Epidermal melanocyte (primary cell): ENCODE results near the gene SPTBN5.

ENCODE experiments used
- DNase-seq: peaks from one replicate; pipeline ENCODE4 v3.0.0; 2011; ENCODE audit warnings: low spot score; ENCODE audit not compliant: insufficient read length

SPTBN5 gene

DNA sequence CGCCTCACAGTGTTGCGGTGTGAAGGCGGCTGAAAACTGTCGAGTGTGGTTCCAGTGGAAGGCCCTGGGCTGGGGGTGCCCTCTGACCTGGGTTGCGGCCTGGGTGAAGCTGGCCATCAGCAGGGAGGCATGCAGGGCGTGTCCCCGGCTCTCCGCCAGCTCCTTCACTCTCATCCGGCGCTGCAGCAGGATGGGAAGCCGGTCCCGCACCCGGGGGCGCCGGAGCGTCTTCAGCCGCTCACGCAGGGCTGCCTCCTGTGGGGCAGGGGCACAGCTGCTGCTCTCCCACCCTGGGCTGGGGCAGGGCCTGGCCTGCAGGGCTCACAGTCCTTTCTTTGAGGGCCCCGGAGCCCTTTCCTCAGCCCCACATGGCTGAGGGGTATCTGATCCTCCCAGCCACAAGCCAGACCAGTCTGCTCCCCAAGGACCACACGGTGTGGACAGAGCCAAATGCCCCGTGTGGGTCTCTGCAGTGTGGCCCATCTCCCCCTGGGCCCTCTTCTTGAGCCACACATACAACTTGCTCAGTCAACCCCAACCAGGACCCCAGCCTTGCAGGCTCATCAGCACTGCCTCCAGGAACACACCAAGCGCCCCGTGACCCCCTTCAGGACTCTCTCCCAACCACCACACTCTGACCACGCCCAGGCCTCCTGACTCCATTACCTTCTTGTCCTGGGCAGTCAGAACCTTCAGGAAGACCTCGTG, 26.8 kb downstream of the SPTBN5 start:
- no peak for DNase-seq

DNA sequence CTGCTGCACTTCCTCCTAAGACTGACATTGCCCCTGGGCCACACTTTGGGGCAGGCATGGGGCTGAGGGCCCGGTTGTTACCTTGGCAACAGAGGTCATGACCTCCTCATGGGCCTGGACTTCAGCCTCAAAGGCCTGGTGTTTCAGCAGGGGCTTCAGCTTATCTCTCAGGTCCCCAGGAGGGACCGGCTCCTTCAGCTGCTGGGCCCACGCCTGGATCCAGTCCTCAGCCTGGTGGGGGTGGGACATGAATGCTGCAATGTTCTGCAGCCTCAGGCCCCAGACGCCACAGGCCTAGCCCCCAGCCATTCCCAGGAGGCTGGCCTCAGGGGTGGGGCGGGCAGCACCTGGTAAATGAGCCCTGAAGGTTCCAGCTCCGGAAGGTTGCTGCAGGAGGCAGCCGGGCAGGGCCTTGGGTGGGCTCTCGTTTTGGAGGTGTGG, 27.6 kb downstream of the SPTBN5 start:
- no peak for DNase-seq

DNA sequence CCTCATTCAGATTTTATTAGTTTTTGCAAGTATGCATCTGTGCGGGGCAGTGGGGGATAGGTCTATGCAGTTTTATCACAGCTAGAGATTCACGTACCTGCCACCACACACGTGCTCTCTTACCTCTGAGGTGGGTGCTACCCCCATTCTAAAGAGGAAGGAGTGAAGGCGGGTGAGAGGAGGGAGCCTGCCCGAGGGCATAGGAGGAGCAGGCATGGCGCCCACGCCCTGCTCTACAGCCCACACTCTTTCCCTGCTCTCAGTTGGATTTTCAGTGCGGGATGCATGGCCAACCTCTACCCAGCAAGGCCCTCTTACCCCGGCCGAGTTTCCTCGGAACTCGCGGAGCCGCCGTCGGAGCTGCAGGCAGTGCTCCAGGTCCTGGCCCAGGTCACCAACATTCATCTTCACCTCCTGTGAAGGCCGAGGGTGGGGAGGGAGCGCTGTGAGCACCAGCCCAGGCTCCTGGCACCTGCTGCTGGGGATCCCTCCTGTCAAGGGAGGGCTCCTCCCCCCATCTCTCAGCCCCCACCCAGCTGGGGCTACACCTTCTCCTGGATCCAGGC, 28.3 kb downstream of the SPTBN5 start:
- DNase-seq: no peak

DNA sequence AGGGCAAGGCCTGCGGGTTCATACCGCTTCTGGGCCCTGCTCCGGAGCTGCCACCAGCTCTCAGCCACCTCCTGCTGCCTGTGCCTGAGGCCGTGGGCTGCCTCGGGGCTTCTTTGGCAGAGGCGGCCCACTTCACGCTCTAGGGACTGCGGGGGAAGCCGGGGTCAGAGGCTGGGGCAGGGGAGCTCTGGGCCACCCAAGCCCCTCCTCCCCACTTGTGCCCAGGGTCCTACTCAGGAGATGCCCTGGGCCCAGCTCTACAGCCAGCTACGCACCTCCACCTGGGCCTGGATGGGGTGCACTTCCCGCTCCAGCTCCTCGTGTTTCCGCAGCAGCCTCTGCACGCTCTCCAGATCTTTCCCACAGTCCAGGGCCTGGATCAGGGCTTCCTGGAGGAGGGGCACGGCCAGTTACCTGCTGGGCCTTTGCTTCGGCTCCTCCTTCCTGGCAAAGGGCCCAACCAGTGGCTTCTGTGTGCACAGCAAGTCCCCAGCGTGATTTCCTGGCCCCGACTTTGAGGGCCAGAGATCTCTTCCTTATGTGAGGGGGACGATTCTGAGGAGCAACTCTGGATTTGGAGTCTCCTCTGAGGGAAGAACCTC, 31.2 kb downstream of the SPTBN5 start:
- DNase-seq: no peak

DNA sequence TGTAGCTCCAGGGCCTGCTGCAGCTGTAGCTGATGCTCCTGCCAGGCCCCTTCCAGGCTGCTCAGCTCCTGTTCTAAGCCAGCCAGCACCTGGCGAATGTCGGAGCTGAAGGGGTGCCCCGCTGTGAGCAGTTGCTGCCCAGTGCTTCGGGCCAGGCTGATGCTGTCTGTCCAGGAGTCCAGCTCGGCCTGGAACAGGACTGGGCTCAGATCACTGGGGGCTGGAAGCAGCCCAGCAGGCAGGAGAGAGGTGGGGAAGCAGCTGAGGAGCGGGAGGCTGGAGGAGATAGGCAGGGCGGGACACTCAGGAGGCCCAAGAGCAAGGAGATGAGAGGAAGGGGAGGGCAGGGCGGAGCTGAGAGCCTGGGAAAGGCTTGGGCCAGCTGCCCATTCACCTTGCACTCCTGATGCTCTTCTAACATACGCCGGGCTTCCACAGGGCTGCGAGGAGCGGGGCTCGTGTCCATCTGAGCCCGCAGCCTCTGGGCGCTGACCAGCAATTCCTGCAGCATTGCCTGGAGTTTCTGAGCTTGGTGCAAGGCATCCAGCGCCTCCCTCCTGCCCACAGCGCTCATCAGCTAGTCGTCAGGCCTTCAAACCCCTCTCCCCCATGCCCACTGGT, 32.0 kb downstream of the SPTBN5 start:
- DNase-seq: no peak

DNA sequence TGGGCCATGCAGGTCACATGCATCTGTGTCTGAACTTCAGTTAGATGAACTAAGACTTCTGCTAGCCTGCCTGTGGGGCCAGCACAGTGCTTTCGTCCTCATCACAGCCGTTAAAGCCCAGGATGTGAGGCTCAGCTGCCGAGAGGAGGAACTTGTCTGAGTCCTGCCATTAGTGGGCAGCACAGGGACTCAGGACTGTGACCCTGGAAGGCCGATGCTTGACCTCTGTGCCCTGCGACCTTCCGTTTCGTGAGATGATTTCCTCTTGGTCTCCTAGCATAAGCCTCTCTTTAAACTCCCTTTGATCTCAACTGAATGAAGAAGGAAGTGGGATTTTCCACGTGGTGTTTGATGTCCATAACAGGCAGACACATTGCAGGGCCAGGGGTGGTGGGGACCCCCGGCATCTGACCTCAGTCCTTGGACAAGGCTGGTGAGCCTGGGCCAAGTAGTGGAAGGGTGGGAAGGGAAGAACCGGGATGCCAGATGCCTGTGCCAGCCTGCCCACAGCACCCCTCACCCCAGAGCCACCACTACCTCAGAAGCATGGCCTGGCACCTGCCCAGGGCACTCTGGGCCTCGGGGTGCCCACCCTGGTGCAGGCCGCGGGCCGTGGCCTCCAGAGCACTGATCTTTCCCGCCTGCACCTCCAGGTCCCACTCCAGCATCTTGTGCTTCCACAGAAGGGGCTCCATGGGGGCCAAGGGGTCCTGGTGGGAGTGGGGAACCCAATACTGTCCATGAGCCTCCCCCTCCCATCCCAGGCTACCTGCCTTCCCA, 33.6 kb downstream of the SPTBN5 start:
- DNase-seq: no peak

DNA sequence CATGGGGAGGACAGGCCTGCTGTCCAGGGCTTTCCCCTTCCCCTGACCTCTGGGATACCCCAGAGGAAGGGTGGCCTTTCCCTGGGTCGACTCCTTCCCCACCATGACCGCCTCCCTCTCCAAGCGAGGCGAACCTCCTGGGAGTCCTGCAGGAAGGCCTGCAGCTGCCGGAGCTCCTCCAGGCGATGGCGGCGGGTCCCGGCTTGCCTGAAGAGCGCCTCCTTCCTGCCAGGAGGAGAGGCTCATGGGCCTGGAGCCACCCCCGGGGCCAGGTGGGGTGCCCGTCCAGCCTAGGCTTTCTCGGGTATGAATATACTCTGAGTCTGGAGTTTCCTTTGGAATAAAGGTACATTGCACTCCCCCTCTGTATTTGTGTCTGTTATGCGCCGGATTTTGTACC, 35.1 kb downstream of the SPTBN5 start:
- DNase-seq: no peak

DNA sequence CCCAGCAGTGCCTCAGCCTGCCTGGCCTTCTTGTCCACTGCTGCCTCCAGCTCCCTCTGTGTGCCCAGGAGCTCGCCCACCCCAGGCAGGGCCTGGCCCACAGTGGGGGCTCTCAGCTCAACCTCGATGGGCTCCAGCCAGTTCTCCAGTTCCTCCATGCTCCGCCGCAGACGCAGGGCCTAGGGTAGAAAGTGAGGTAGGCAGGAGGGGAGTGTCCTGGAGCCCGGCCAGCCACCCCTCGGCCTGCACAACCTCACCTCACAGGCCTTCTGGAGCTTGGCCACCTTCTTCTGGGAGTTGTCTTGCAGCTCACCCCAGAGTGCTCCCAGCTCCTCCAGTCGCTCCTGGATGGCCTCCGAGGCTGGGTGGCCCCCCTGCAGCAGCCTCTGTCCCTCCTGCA, 36.5 kb downstream of the SPTBN5 start:
- DNase-seq: no peak

DNA sequence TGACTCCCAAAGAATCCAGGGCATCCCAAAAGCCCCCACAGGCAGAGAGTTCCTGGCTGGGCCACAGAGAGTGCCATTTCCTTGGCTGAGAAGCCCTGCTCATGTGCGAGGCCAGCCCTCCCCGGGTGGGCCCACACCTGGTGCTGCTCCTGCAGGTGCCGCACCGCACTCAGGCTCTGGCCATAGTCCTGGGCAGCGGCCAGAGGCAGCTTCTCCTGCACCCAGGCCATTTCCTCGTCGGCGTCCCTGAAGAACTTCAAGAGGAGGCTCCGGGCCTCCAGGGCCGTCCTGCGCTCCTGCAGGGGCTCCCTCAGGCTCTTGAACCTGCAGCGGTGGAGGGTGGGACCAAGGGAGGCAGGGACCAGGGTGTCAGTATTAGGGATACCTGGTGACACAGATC, 37.1 kb downstream of the SPTBN5 start:
- DNase-seq: no peak

DNA sequence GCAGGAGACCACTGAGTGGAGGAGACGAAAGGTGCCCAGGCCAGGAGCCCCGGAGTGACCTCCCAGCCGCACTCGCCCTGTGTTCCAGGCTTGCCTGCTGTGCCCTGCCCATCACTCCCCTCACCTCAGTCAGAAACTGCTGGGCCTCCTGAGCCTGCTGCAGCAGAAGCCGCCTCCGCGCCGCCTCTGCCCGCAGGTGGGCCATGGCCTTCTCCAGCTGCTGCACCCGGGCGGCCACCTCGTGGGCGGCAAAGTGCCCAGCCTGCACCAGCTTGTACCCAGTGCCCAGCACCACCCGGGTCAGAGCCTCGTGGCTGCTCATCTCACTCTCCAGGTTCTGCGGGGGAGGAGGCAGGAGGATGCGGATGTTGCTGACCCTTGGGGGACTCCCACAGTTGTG, 37.6 kb downstream of the SPTBN5 start:
- no peak for DNase-seq

DNA sequence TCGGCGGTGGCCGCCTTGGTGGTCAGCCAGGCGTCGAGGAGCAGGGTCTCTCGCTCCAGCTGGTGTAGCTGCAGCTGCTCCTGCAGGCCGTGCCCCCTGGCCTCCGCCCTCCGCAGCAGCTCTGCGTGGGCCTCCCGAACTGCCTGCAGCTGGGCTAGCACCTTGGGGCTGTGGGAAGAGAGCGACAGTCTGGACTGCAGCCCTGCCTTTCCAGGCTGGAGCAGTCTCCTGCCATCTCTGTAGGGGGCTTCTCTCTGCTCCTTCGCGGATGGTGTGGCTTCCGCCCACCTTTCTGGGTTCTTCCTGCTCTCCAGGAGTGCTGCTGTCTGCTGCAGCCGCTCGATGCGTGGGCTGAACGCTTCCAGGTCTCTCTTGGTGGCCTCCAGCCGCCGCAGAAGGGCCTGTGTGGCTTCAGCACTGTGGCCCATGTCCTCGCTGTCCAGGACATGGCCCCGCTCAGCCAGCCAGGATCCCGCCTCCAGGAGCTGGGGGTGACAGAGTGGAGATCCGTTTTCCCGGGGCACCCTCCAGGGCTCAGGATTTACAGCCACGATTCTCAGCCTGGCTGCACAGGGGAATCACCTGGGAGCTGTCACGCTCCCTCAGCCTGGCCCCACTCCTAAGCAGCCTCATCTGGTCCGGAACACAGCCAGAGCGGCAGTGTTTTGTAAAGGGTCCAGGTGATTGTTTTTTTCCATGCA, 38.4 kb downstream of the SPTBN5 start:
- DNase-seq: no peak

DNA sequence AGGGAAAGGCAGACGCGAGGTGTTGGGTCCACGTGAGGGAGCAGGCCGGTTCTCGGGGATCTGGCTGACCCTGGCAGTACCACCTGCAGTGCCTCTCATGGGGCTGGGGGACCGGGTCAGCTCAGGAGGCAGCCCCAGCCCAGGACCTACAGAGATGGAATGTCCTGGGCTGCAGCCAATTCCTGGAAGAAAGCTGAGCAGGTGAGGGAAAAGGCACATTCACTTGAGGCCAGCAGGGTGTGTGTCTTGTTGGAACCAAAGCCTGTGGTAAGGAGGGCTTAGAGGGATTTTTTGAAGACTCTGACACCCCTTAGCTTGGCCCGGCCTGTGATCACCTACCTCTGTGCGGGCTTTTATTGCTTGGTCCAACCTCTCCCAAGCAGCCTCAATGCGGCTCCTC, 39.4 kb downstream of the SPTBN5 start:
- no peak for DNase-seq

DNA sequence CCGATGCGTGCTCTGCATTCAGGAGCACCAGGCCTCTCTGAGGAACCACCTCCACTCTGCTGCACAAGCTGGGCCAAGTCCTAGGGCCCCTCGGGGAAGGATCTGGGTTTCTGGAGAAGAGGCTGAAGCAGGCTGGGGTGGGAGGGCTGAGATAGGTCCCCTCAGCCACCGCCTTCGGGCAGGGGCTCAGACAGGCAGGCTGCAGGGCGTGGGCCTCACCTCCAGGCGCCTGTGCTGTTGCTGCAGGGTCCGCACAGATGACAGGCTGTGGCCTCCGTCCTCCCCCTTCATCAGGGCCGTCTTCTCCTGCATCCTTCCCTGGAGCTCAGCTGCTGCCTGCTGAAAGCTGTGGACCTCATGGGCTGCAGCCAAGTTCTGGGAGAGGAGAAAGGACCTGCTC, 40.0 kb downstream of the SPTBN5 start:
- DNase-seq: no peak

DNA sequence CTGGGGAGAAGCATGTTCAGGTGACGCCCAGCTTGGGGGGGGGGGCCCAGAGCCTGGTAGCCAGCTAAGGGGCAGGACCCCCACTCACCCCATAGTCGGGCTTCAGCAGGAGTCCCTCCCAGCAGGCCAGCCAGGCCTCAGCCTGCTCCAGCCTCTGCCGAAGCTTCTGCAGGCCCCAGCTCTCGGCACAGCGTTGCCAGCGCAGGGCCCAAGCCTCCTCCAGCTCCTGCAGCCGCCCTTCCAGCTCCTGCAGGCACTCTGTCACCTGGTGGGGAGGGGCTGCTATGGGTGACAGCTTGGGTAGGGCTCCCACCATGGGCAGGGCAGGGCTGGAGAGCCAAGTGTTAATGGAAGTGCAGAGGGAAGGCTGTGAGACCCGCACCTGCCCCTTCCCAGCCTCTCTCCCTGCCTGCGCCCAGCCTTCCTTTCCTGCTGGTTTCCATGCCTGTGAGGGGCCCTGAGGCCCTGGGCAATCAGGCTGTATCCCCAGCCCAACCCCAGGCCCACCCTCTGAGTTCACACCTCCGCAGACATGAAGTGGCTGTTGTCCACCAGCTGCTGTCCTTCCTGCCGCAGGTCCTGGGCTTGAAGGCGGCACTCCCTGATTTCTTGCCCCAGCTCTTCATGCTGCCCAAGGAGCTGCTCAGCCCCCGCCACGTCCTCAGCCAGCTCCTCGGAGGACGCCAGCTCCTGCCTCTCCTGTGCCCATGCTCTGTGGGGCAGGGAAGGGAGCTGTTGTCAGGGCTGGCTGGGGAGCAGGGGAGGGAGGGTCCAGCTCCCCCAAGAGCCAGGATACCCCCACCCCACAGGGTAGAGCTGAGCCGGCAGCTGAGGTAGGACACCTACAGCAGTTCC, 40.9 kb downstream of the SPTBN5 start:
- DNase-seq: no peak

DNA sequence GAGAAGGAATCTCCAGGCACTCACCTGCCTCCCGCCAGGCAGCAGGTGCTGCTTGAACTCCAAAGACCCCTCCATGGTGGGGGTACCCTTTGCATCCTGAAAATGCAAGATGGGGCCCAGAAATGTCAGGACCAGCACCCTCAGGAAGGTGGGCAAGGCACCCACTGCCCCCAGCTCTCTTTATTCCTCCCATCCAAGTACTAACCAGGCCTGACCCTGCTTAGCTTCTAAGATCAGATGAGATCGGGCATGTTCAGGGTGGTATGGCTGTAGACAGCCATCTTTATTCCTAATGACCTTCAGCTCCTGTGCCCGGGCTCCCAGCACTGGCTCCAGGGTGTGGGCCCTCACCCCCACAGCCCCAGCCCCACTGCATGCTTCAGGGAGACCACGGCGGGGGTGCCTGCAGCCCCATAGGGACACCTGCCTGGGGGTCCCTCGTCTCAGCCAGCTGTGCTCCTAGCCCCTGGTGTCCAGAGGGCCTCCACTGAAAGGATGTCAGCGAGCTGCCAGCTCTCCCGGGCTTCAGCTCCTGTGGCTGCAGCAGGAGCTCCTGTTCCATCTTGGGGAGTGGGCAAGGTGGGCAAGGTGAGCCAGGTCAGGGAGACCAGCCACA, 42.0 kb downstream of the SPTBN5 start:
- DNase-seq: no peak

DNA sequence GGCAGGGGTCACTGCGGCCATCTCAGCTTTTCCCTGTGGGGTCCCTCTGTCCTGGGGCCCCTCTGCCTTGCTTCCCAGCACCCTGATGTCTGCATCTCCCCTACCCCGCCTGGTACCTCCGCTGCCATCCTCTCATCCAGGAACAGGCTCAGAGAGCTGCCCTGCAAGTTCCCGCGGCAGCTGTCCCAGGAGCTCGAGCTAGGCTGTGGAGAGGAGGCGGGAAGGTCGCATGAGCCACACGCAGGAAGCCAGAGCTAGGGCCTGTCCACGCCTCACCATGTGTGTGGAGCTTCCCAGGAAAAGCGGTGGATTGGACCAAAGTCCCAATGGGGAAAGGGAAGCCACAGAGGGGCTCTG, 42.7 kb downstream of the SPTBN5 start:
- DNase-seq: no peak

DNA sequence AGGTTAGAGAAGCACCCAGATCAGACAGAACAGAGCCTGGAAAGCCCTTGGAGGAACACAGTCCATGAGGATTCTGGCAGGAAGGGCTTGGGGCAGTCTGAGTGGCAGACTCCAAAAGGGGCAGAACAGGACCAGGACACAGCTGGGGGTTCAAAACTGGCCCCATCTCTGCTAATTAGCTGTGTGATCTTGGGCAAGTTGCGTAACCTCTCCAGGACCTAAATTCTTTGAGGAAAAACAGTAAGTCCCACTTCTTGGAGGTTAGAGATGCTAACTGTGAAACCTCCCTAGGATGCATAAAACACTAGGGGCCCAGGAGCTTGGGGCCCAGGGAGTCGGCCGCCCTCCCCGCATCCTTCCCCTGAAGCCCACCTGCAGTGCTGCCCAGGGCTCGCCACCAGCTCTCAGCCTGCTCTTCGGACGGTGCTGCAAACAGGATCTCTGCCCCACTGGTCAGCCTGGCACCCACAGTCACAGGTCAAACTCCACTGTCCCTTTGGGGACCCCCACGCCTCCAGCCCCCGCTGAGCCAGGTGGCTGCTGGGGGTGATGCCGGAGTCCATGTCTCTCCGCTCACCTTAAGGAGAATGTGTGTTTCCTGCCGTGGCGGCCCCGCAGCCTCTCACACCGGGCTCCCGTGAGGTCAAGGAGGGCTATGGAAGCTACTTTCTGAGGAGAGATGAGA, 43.2 kb downstream of the SPTBN5 start:
- no peak for DNase-seq

DNA sequence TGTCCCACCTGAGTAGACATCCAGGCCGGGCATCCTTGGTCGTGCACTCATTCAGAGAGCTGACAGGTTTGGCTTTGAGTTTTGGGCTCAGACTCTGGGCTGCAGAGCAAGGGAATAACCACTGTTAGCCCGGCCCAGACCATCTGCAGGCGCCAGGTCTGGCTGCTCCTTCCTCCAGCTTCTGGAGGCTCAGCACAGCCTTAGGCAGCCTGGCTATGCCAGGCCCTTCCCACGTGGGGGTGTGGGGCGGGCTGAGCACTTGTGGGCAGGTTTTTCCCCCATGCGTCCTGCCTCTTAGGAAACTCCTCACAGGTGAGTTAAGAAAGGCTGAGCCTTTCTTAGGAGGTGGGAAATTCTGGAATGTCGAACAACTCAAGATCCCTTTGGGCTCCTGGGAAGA, 44.0 kb downstream of the SPTBN5 start:
- DNase-seq: no peak

DNA sequence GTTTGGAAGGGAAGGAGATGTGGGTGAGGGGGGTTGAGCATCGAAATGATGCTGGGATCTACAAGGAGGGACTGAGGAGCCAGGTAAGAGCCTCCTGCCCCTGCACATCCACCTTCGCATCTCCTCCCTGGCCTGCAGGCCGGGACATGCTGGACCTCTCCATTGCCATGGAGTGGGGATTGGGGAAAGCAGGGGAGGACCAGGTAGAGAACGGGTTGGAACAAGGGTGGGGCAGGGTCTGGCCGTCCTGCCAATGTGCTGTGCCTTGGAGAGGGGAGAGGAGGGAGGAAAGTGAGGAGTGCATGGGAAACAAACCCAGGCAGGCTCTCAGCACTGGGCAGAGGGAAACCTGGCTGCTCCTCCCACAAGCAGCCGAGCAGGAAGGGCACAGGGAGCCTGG, 44.6 kb downstream of the SPTBN5 start:
- no peak for DNase-seq
